H9 (cell line): ENCODE measurements around the gene NRG2. TPM values are rescaled to one million over a fixed set of nuclear protein-coding genes. Genes with fewer than 3 reads are reported as not detected.

ENCODE experiments used
- DNase-seq: peaks from one replicate; pipeline ENCODE4 v3.0.0-alpha.2; 2017
- H2AFZ ChIP-seq: one replicate; pipeline ENCODE4 v1.6.1; 2013; ENCODE audit warnings: mild to moderate bottlenecking, low read length, control low read depth, moderate library complexity
- H2AK5ac ChIP-seq: 2 replicates; pipeline ENCODE4 v1.6.1; 2013; ENCODE audit warnings: low read length, control low read depth, mixed read lengths; ENCODE audit not compliant: insufficient read length
- H2BK120ac ChIP-seq: one replicate; pipeline ENCODE4 v1.6.1; 2013; ENCODE audit warnings: low read depth, mild to moderate bottlenecking, low read length, control low read depth, inconsistent platforms; ENCODE audit not compliant: poor library complexity, severe bottlenecking
- H2BK12ac ChIP-seq: 2 replicates; pipeline ENCODE4 v1.6.1; 2013; ENCODE audit warnings: low read length, control low read depth, mixed read lengths, low read depth; ENCODE audit not compliant: insufficient read length
- H2BK15ac ChIP-seq: 2 replicates; pipeline ENCODE4 v1.6.1; 2013; ENCODE audit warnings: low read depth, low read length, control low read depth
- H2BK20ac ChIP-seq: one replicate; pipeline ENCODE4 v1.6.1; 2013; ENCODE audit warnings: low read depth, mild to moderate bottlenecking, low read length, control low read depth, inconsistent platforms; ENCODE audit not compliant: poor library complexity, severe bottlenecking
- H2BK5ac ChIP-seq: 2 replicates; pipeline ENCODE4 v1.6.1; 2013; ENCODE audit warnings: low read length, control low read depth, mixed read lengths; ENCODE audit not compliant: insufficient read length
- H3K14ac ChIP-seq: 2 replicates; pipeline ENCODE4 v1.6.1; 2013; ENCODE audit warnings: low read length, control low read depth; ENCODE audit not compliant: insufficient read depth
- H3K18ac ChIP-seq: 2 replicates; pipeline ENCODE4 v1.6.1; 2013; ENCODE audit warnings: low read depth, mild to moderate bottlenecking, mixed read lengths, low read length, control low read depth; ENCODE audit not compliant: insufficient read length
- H3K23ac ChIP-seq: 2 replicates; pipeline ENCODE4 v1.6.1; 2013; ENCODE audit warnings: low read length, control low read depth, mixed read lengths, low read depth; ENCODE audit not compliant: insufficient read length
- H3K23me2 ChIP-seq: 2 replicates; pipeline ENCODE4 v1.6.1; 2013; ENCODE audit warnings: low read depth, mild to moderate bottlenecking, mixed read lengths, low read length, control low read depth; ENCODE audit not compliant: insufficient read length, poor library complexity, severe bottlenecking
- H3K27ac ChIP-seq: 2 replicates; pipeline ENCODE4 v1.5.1; 2013; ENCODE audit warnings: low read length, control low read depth, mixed read lengths, low read depth; ENCODE audit not compliant: insufficient read length
- H3K27me3 ChIP-seq: 2 replicates; pipeline ENCODE4 v1.6.1; 2013; ENCODE audit warnings: low read length, control low read depth, inconsistent platforms; ENCODE audit not compliant: insufficient read depth
- H3K4ac ChIP-seq: 2 replicates; pipeline ENCODE4 v1.6.1; 2013; ENCODE audit warnings: low read depth, mild to moderate bottlenecking, control low read depth, inconsistent platforms, low read length, moderate library complexity
- H3K4me1 ChIP-seq: 2 replicates; pipeline ENCODE4 v1.6.1; 2013; ENCODE audit warnings: low read length, control low read depth, inconsistent platforms; ENCODE audit not compliant: insufficient read depth
- H3K4me2 ChIP-seq: 2 replicates; pipeline ENCODE4 v1.6.1; 2013; ENCODE audit warnings: low read length, control low read depth, mixed read lengths; ENCODE audit not compliant: insufficient read length, insufficient read depth
- H3K56ac ChIP-seq: 2 replicates; pipeline ENCODE4 v1.6.1; 2013; ENCODE audit warnings: low read depth, mild to moderate bottlenecking, mixed read lengths, low read length, control low read depth; ENCODE audit not compliant: insufficient read length
- H3K79me1 ChIP-seq: 2 replicates; pipeline ENCODE4 v1.6.1; 2013; ENCODE audit warnings: low read depth, mild to moderate bottlenecking, moderate library complexity, low read length, control low read depth, inconsistent platforms; ENCODE audit not compliant: insufficient read depth, poor library complexity, severe bottlenecking
- H3K79me2 ChIP-seq: 2 replicates; pipeline ENCODE4 v1.6.1; 2013; ENCODE audit warnings: low read length, control low read depth, inconsistent platforms; ENCODE audit not compliant: insufficient read depth
- H3K9ac ChIP-seq: 2 replicates; pipeline ENCODE4 v1.6.1; 2013; ENCODE audit warnings: low read length, control low read depth, mixed read lengths; ENCODE audit not compliant: insufficient read length; ENCODE audit errors: extremely low read depth
- H3K9me3 ChIP-seq: one replicate; pipeline ENCODE4 v1.6.1; 2013; ENCODE audit warnings: low read depth, low read length, inconsistent platforms; ENCODE audit not compliant: control insufficient read depth
- H3T11ph ChIP-seq: one replicate; pipeline ENCODE4 v1.6.1; 2013; ENCODE audit warnings: mild to moderate bottlenecking, low read length, control low read depth, inconsistent platforms
- H4K20me1 ChIP-seq: one replicate; pipeline ENCODE4 v1.6.1; 2013; ENCODE audit not compliant: control insufficient read depth, insufficient read length, insufficient read depth
- H4K5ac ChIP-seq: 2 replicates; pipeline ENCODE4 v1.6.1; 2013; ENCODE audit warnings: low read depth, mild to moderate bottlenecking, mixed read lengths, low read length, control low read depth; ENCODE audit not compliant: insufficient read length
- H4K8ac ChIP-seq: replicated peaks from 2 replicates; pipeline ENCODE4 v1.6.1; 2013; ENCODE audit warnings: low read length, control low read depth, mixed read lengths, low read depth; ENCODE audit not compliant: insufficient read length
- H4K91ac ChIP-seq: 2 replicates; pipeline ENCODE4 v1.6.1; 2013; ENCODE audit warnings: low read depth, mild to moderate bottlenecking, moderate library complexity, mixed read lengths, low read length, control low read depth; ENCODE audit not compliant: insufficient read length
- H3K27ac Mint-ChIP-seq, 3 experiments: 2 replicates in 2 of 3; 3 replicates in 1 of 3; pipeline ENCODE4 v1.8.0; 2020 to 2021; ENCODE audit warnings: mixed read lengths in 3 of 3, mild to moderate bottlenecking in 1 of 3, moderate library complexity in 1 of 3
- H3K27me3 Mint-ChIP-seq: 2 replicates; pipeline ENCODE4 v1.8.0; 2021; ENCODE audit warnings: low read depth, mild to moderate bottlenecking, moderate library complexity, mixed read lengths
- H3K36me3 Mint-ChIP-seq, 3 experiments: 2 replicates in 2 of 3; 3 replicates in 1 of 3; pipeline ENCODE4 v1.8.0; 2020 to 2021; ENCODE audit warnings: low read depth in 3 of 3, mixed read lengths in 3 of 3; ENCODE audit not compliant: insufficient read depth in 1 of 3
- H3K4me1 Mint-ChIP-seq, 2 experiments: 2 replicates each; pipeline ENCODE4 v1.8.0; 2020; ENCODE audit warnings: mixed read lengths in 2 of 2
- H3K4me3 Mint-ChIP-seq, 2 experiments: 2 replicates in 1 of 2; 3 replicates in 1 of 2; pipeline ENCODE4 v1.8.0; 2020 to 2021; ENCODE audit warnings: mild to moderate bottlenecking in 2 of 2, mixed read lengths in 2 of 2, moderate library complexity in 1 of 2
- H3K9me3 Mint-ChIP-seq, 2 experiments: 2 replicates in 1 of 2; 3 replicates in 1 of 2; pipeline ENCODE4 v1.8.0; 2020; ENCODE audit warnings: mild to moderate bottlenecking in 2 of 2, mixed read lengths in 2 of 2, moderate library complexity in 1 of 2
- CTCF ChIP-seq: fragments of 200-600 bp; sonication (generic); conservative IDR thresholded peaks from 3 replicates; pipeline ENCODE4 v1.8.0; 2021; ENCODE audit warnings: antibody characterized with exemption, mild to moderate bottlenecking
- WGBS: extraction: QIAGEN DNeasy Blood & Tissue Kit; methylation state at CpG from one replicate; pipeline ENCODE4 v1.1.7; 2013; ENCODE audit warnings: missing lambda C conversion rate, low lambda C conversion rate, mixed read lengths; ENCODE audit not compliant: insufficient read length; ENCODE audit errors: extremely low coverage; 5-methylcytosine and 5-hydroxymethylcytosine counted together
- total RNA-seq: library from RNA; stranded (reverse); gene quantifications from 2 replicates; pipeline ENCODE4 v1.2.1, GENCODE V29; 2021

NRG2 gene
- total RNA-seq, 1 experiment from 2014 or later: not detected

DNA sequence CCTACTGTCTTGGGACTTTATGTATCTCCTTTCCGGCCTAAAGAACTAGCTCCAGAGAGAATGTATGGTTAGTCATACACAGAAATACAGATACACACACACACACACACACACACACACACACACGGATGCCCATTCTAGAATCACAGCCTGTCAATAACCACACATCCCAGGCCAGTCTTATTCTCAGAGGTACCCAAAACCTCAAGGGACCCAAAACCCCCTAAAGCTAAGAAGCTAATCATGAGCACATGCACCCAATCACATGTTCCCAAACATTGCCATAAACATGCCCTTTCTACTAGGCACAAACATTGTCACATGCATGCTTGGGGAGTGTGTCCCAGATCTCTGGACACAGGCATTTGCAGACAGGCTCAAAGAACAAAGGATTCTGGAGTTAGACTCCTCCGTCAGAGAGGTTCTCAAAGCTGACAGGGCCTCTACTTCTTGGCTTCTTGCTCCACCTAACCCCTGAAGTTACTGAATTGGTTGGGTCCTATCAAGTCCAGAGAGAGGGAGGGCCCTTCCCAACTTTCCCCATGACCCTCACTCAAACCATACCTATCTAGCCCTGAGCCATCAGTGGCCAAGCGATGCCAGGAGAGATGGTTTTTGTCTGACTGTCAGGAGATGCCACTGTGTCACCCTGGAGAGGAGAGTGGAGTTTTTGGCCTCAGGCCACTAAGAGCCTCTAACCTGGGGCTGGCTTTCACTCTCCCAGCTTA, 78.7 kb downstream of the NRG2 start:
- Mint-ChIP-seq H3K36me3 (no peaks in the 10 kb centered on the region), H3K4me1 (no peaks in the 10 kb centered on the region), H3K9me3 (no peaks in the 10 kb centered on the region), H3K27me3 (peaks cover 51% of the 10 kb centered on the region), H3K4me3 (no peak overlapping the region), H3K27ac (no peak overlapping the region)
- H4K8ac ChIP-seq: no peak overlapping the region
- no peak overlapping the region for H3K4ac ChIP-seq
- no peak overlapping the region for H3K9ac ChIP-seq
- no peak overlapping the region for H2BK15ac ChIP-seq
- H3K4me2 ChIP-seq: no peak overlapping the region
- H2AFZ ChIP-seq: no peak overlapping the region
- H3K9me3 ChIP-seq: no peaks in the 10 kb centered on the region
- H4K20me1 ChIP-seq: no peaks in the 10 kb centered on the region
- no peak overlapping the region for H2BK120ac ChIP-seq
- no peak overlapping the region for H3K14ac ChIP-seq
- H3K79me1 ChIP-seq: no peaks in the 10 kb centered on the region
- no peak for TF ChIP-seq CTCF
- H3K23me2 ChIP-seq: no peaks in the 10 kb centered on the region
- DNase-seq: no peak
- no CpG with 5 or more reads among the region's 4 CpGs for WGBS
- no peak overlapping the region for H2BK20ac ChIP-seq
- H3K79me2 ChIP-seq: no peaks in the 10 kb centered on the region; the same call in 1 of the 2 replicates
- H2AK5ac ChIP-seq: no peak overlapping the region
- no peak overlapping the region for H4K5ac ChIP-seq
- H4K91ac ChIP-seq: no peak overlapping the region
- no peak overlapping the region for H3K27ac ChIP-seq
- H3K27me3 ChIP-seq: no peaks in the 10 kb centered on the region
- H3T11ph ChIP-seq: no peak overlapping the region
- H3K23ac ChIP-seq: no peak overlapping the region
- no peaks in the 10 kb centered on the region for H3K4me1 ChIP-seq
- no peak overlapping the region for H3K56ac ChIP-seq
- H3K18ac ChIP-seq: no peak overlapping the region
- H2BK5ac ChIP-seq: no peak overlapping the region
- no peak overlapping the region for H2BK12ac ChIP-seq
